ENCODE measurements around the gene ENO4.

ENO4 gene

GRCh38 chr10:116880716-116881482 is 31.6 kb downstream of the ENO4 start:
- H3K36me3 ChIP-seq (ENCODE audit: control insufficient read depth in 5 of 5, insufficient read depth in 5 of 5, low read length in 5 of 5), result no peaks in the 10 kb centered on the region
- no peak overlapping the region for H3K4me3 ChIP-seq (ENCODE audit: low read depth in 1 of 5, low read length in 5 of 5)
- no peak overlapping the region for H3K27ac ChIP-seq (ENCODE audit: low read depth, low read length)
- peaks cover 0 to 3% (median 0%) of the 10 kb centered on the region in 5 donors for H3K27me3 ChIP-seq (ENCODE audit: control insufficient read depth in 5 of 5, insufficient read depth in 4 of 5, low read length in 5 of 5)
- no peaks in the 10 kb centered on the region for H3K9me3 ChIP-seq (ENCODE audit: control insufficient read depth in 5 of 5, low read length in 5 of 5)
- H3K9ac ChIP-seq (ENCODE audit: low read length in 5 of 5), result no peak overlapping the region
- H3K4me1 ChIP-seq (ENCODE audit: control insufficient read depth in 5 of 5, insufficient read depth in 5 of 5, low read length in 5 of 5), result no peaks in the 10 kb centered on the region

DNA sequence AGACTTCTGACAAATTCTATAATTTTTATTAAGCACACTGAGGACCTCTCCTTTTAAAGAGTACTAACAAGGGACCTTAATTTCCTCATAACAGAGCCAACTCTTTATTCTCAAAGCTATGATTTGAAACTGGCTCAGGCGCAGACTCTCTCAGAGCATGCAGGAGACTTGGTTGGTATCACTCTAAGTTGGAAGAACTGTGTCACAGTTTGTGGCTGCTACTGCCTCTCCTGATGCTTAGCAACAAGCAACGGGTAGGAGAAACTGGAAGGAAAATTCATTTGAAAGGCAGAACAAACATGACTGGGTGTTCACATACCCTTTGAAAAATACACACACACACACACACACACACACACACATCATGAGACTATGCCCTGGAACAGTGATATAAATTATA is 33.3 kb downstream of the ENO4 start:
- H3K9ac ChIP-seq (ENCODE audit: low read length in 5 of 5), result no peak overlapping the region
- H3K27ac ChIP-seq (ENCODE audit: low read depth, low read length), result no peak overlapping the region
- no peak overlapping the region for H3K4me3 ChIP-seq (ENCODE audit: low read depth in 1 of 5, low read length in 5 of 5)
- no peaks in the 10 kb centered on the region for H3K4me1 ChIP-seq (ENCODE audit: control insufficient read depth in 5 of 5, insufficient read depth in 5 of 5, low read length in 5 of 5)
- H3K27me3 ChIP-seq (ENCODE audit: control insufficient read depth in 5 of 5, insufficient read depth in 4 of 5, low read length in 5 of 5), result peaks cover 0 to 3% (median 0%) of the 10 kb centered on the region in 5 donors
- H3K36me3 ChIP-seq (ENCODE audit: control insufficient read depth in 5 of 5, insufficient read depth in 5 of 5, low read length in 5 of 5), result peaks cover 0 to 3% (median 0%) of the 10 kb centered on the region in 5 donors
- no peaks in the 10 kb centered on the region for H3K9me3 ChIP-seq (ENCODE audit: control insufficient read depth in 5 of 5, low read length in 5 of 5)

DNA sequence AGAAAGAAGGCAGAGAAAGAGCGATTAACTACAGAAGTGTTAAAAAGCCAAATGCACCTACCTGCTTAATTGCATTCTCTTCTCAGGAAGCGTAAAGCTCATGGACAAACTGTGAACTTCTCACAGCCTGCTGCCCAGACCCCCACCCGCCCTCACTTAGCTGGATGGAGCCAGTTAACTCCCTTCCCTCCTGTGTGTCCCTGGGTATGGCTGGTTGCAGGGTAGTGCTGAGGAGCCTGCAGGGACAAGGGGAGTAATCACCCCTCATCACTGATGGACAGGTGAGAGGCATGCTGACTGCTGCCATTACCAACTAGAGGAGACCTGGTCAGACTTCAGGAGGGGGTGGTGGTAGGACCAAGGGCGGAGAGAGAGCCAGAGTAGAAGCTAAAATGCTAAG is 37.5 kb downstream of the ENO4 start:
- Histone ChIP-seq H3K4me3 (ENCODE audit: low read depth in 1 of 5, low read length in 5 of 5) (no peak overlapping the region), H3K4me1 (ENCODE audit: control insufficient read depth in 5 of 5, insufficient read depth in 5 of 5, low read length in 5 of 5) (peaks cover 0 to 12% (median 12%) of the 10 kb centered on the region in 5 donors), H3K27ac (ENCODE audit: low read depth, low read length) (no peak overlapping the region), H3K36me3 (ENCODE audit: control insufficient read depth in 5 of 5, insufficient read depth in 5 of 5, low read length in 5 of 5) (peaks cover 0 to 3% (median 0%) of the 10 kb centered on the region in 5 donors), H3K9ac (ENCODE audit: low read length in 5 of 5) (no peak overlapping the region), H3K27me3 (ENCODE audit: control insufficient read depth in 5 of 5, insufficient read depth in 4 of 5, low read length in 5 of 5) (no peaks in the 10 kb centered on the region), H3K9me3 (ENCODE audit: control insufficient read depth in 5 of 5, low read length in 5 of 5) (no peaks in the 10 kb centered on the region)

DNA sequence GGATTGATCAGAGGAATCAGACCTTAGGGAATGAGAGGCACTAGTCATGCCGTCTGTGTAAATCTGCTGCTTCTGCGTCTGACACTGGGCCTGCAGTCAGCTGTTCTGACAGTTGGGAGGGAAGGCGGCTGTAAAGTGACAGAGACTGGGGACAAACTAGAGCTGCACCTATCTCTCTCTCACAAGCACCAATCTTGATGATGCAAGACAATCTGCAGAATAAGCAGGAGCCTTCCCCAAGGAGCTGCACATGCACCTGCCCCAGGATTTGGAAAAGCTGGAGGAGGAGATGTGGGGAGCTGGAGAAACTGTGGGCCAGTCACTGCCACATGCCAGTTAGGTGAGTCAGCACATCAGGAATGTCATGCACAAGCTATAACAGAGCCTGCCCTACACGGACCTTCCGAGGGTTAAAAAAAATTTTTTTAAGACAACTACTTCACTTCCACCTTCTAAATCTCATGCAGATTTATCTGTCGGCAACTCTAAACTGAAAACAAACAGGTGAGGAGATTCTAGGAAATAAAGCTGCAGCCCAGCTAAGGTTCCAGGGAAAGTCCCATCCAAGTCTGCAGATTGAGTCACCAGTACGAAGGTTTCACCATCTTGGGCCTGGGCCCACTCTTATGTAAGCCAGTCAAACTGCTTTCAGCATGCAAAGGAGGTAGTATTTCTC is 39.2 kb downstream of the ENO4 start:
- Histone ChIP-seq H3K36me3 (ENCODE audit: control insufficient read depth in 5 of 5, insufficient read depth in 5 of 5, low read length in 5 of 5) (peaks cover 0 to 3% (median 0%) of the 10 kb centered on the region in 5 donors), H3K4me3 (ENCODE audit: low read depth in 1 of 5, low read length in 5 of 5) (no peak overlapping the region), H3K27ac (ENCODE audit: low read depth, low read length) (no peak overlapping the region)

GRCh38 chr10:116889066-116889465 is 39.8 kb downstream of the ENO4 start:
- Histone ChIP-seq H3K27me3 (ENCODE audit: control insufficient read depth in 5 of 5, insufficient read depth in 4 of 5, low read length in 5 of 5) (no peaks in the 10 kb centered on the region), H3K4me1 (ENCODE audit: control insufficient read depth in 5 of 5, insufficient read depth in 5 of 5, low read length in 5 of 5) (peaks cover 0 to 12% (median 12%) of the 10 kb centered on the region in 5 donors), H3K27ac (ENCODE audit: low read depth, low read length) (no peak overlapping the region), H3K9me3 (ENCODE audit: control insufficient read depth in 5 of 5, low read length in 5 of 5) (no peaks in the 10 kb centered on the region), H3K4me3 (ENCODE audit: low read depth in 1 of 5, low read length in 5 of 5) (no peak overlapping the region), H3K36me3 (ENCODE audit: control insufficient read depth in 5 of 5, insufficient read depth in 5 of 5, low read length in 5 of 5) (peaks cover 0 to 3% (median 0%) of the 10 kb centered on the region in 5 donors), H3K9ac (ENCODE audit: low read length in 5 of 5) (no peak overlapping the region)

More for the DNA sequence above, 39.2 kb downstream of the ENO4 start:
- Histone ChIP-seq H3K27me3 (ENCODE audit: control insufficient read depth in 5 of 5, insufficient read depth in 4 of 5, low read length in 5 of 5) (no peaks in the 10 kb centered on the region), H3K9ac (ENCODE audit: low read length in 5 of 5) (no peak overlapping the region), H3K9me3 (ENCODE audit: control insufficient read depth in 5 of 5, low read length in 5 of 5) (no peaks in the 10 kb centered on the region), H3K4me1 (ENCODE audit: control insufficient read depth in 5 of 5, insufficient read depth in 5 of 5, low read length in 5 of 5) (peaks cover 0 to 12% (median 12%) of the 10 kb centered on the region in 5 donors)

DNA sequence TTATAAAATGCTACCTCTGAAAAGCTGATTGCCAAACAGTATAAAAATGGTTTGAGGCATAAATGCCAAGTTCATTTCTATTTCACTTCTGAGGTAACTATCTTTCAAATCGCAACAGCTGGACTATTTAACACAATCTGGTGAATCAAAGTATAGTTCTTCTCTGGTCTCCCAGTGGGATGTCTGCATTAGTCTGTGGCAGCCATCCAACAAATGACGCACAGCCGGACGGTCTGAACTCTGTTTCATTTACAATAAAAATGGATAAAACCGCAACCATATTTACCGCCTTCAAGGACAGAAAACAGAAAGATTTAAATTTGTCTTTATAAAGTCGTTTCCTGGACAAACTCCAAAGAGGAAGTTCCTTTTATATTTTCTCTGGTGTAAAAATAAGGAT is 41.9 kb downstream of the ENO4 start:
- no peak overlapping the region for H3K4me3 ChIP-seq (ENCODE audit: low read depth in 1 of 5, low read length in 5 of 5)
- no peaks in the 10 kb centered on the region for H3K9me3 ChIP-seq (ENCODE audit: control insufficient read depth in 5 of 5, low read length in 5 of 5)
- H3K9ac ChIP-seq (ENCODE audit: low read length in 5 of 5), result no peak overlapping the region
- H3K4me1 ChIP-seq (ENCODE audit: control insufficient read depth in 5 of 5, insufficient read depth in 5 of 5, low read length in 5 of 5), result peaks cover 0 to 12% (median 12%) of the 10 kb centered on the region in 5 donors
- peaks cover 0 to 8% (median 0%) of the 10 kb centered on the region in 5 donors for H3K36me3 ChIP-seq (ENCODE audit: control insufficient read depth in 5 of 5, insufficient read depth in 5 of 5, low read length in 5 of 5)
- no peak overlapping the region for H3K27ac ChIP-seq (ENCODE audit: low read depth, low read length)
- H3K27me3 ChIP-seq (ENCODE audit: control insufficient read depth in 5 of 5, insufficient read depth in 4 of 5, low read length in 5 of 5), result no peaks in the 10 kb centered on the region

GRCh38 chr10:116892907-116893685 is 43.8 kb downstream of the ENO4 start:
- no peak overlapping the region for H3K4me3 ChIP-seq (ENCODE audit: low read depth in 1 of 5, low read length in 5 of 5)
- H3K36me3 ChIP-seq (ENCODE audit: control insufficient read depth in 5 of 5, insufficient read depth in 5 of 5, low read length in 5 of 5), result peaks cover 0 to 6% (median 0%) of the 10 kb centered on the region in 5 donors
- no peaks in the 10 kb centered on the region for H3K9me3 ChIP-seq (ENCODE audit: control insufficient read depth in 5 of 5, low read length in 5 of 5)
- H3K27me3 ChIP-seq (ENCODE audit: control insufficient read depth in 5 of 5, insufficient read depth in 4 of 5, low read length in 5 of 5), result no peaks in the 10 kb centered on the region
- H3K9ac ChIP-seq (ENCODE audit: low read length in 5 of 5), result no peak overlapping the region
- peaks cover 0 to 12% (median 12%) of the 10 kb centered on the region in 5 donors for H3K4me1 ChIP-seq (ENCODE audit: control insufficient read depth in 5 of 5, insufficient read depth in 5 of 5, low read length in 5 of 5)
- H3K27ac ChIP-seq (ENCODE audit: low read depth, low read length), result no peak overlapping the region

GRCh38 chr10:116893686-116894037 is 44.4 kb downstream of the ENO4 start:
- no peak overlapping the region for H3K27ac ChIP-seq (ENCODE audit: low read depth, low read length)
- no peaks in the 10 kb centered on the region for H3K9me3 ChIP-seq (ENCODE audit: control insufficient read depth in 5 of 5, low read length in 5 of 5)
- H3K36me3 ChIP-seq (ENCODE audit: control insufficient read depth in 5 of 5, insufficient read depth in 5 of 5, low read length in 5 of 5), result peaks cover 0 to 6% (median 0%) of the 10 kb centered on the region in 5 donors
- no peak overlapping the region for H3K9ac ChIP-seq (ENCODE audit: low read length in 5 of 5)
- no peaks in the 10 kb centered on the region for H3K27me3 ChIP-seq (ENCODE audit: control insufficient read depth in 5 of 5, insufficient read depth in 4 of 5, low read length in 5 of 5)
- H3K4me1 ChIP-seq (ENCODE audit: control insufficient read depth in 5 of 5, insufficient read depth in 5 of 5, low read length in 5 of 5), result peaks cover 0 to 9% (median 7%) of the 10 kb centered on the region in 5 donors
- no peak overlapping the region for H3K4me3 ChIP-seq (ENCODE audit: low read depth in 1 of 5, low read length in 5 of 5)

DNA sequence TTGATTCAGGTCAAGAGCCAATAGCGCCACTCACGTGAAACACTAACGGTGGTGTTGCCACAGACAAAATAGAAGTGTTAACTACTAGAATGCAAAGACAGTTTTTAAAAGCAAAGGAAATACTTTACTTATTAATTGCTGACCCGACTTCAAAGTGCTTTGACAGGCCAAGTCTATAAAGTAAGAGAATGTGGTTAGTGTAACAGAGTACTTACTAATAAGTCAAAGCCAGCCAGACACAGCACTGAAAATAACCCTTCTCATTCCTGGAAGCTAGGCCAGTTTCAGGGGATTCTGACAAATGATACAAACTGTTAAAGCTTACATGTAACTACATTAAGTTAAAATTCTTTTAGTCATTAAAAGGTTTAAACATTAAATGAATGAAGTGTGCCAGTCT is 50.3 kb downstream of the ENO4 start:
- H3K27me3 ChIP-seq (ENCODE audit: control insufficient read depth in 5 of 5, insufficient read depth in 4 of 5, low read length in 5 of 5), result no peaks in the 10 kb centered on the region
- H3K27ac ChIP-seq (ENCODE audit: low read depth, low read length), result no peak overlapping the region
- no peaks in the 10 kb centered on the region for H3K4me1 ChIP-seq (ENCODE audit: control insufficient read depth in 5 of 5, insufficient read depth in 5 of 5, low read length in 5 of 5)
- H3K4me3 ChIP-seq (ENCODE audit: low read depth in 1 of 5, low read length in 5 of 5), result no peak overlapping the region
- no peaks in the 10 kb centered on the region for H3K9me3 ChIP-seq (ENCODE audit: control insufficient read depth in 5 of 5, low read length in 5 of 5)
- H3K36me3 ChIP-seq (ENCODE audit: control insufficient read depth in 5 of 5, insufficient read depth in 5 of 5, low read length in 5 of 5), result peaks cover 0 to 17% (median 2%) of the 10 kb centered on the region in 5 donors
- no peak overlapping the region for H3K9ac ChIP-seq (ENCODE audit: low read length in 5 of 5)

GRCh38 chr10:116905845-116906210 is 56.5 kb downstream of the ENO4 start:
- H3K4me3 ChIP-seq (ENCODE audit: low read depth in 1 of 5, low read length in 5 of 5), result no peak overlapping the region
- H3K4me1 ChIP-seq (ENCODE audit: control insufficient read depth in 5 of 5, insufficient read depth in 5 of 5, low read length in 5 of 5), result no peaks in the 10 kb centered on the region
- no peak overlapping the region for H3K27ac ChIP-seq (ENCODE audit: low read depth, low read length)
- H3K9ac ChIP-seq (ENCODE audit: low read length in 5 of 5), result no peak overlapping the region
- no peaks in the 10 kb centered on the region for H3K27me3 ChIP-seq (ENCODE audit: control insufficient read depth in 5 of 5, insufficient read depth in 4 of 5, low read length in 5 of 5)
- peaks cover 0 to 23% (median 5%) of the 10 kb centered on the region in 5 donors for H3K36me3 ChIP-seq (ENCODE audit: control insufficient read depth in 5 of 5, insufficient read depth in 5 of 5, low read length in 5 of 5)
- H3K9me3 ChIP-seq (ENCODE audit: control insufficient read depth in 5 of 5, low read length in 5 of 5), result no peaks in the 10 kb centered on the region
